Neural crest cell (in vitro differentiated cells): Measurements from ENCODE around the gene KCNQ1OT1. TPM values are rescaled to one million over a fixed set of nuclear protein-coding genes. Genes with fewer than 3 reads are reported as not detected.

Experiments used
- DNase-seq: peaks from one replicate; pipeline ENCODE4 v3.0.0; 2021; ENCODE audit warnings: low read depth, mixed read lengths, low spot score
- H3K27ac Mint-ChIP-seq: one replicate; pipeline ENCODE4 v1.8.0; 2021; ENCODE audit warnings: mild to moderate bottlenecking, mixed read lengths; ENCODE audit not compliant: unreplicated experiment
- H3K27me3 Mint-ChIP-seq: 2 replicates; pipeline ENCODE4 v1.8.0; 2021; ENCODE audit warnings: low read depth, mild to moderate bottlenecking, mixed read lengths
- H3K36me3 Mint-ChIP-seq: 2 replicates; pipeline ENCODE4 v1.8.0; 2021; ENCODE audit warnings: low read depth, mild to moderate bottlenecking, mixed read lengths
- H3K4me1 Mint-ChIP-seq: 2 replicates; pipeline ENCODE4 v1.8.0; 2021; ENCODE audit warnings: mixed read lengths
- H3K4me3 Mint-ChIP-seq: one replicate; pipeline ENCODE4 v1.8.0; 2021; ENCODE audit warnings: mild to moderate bottlenecking, mixed read lengths
- H3K9me3 Mint-ChIP-seq: 2 replicates; pipeline ENCODE4 v1.8.0; 2021; ENCODE audit warnings: mixed read lengths
- total RNA-seq: library from RNA; stranded (reverse); gene quantifications from 2 replicates; pipeline ENCODE4 v1.2.1, GENCODE V29; 2021
- TF ChIP-seq, protein P1 (sequence below): fragments of 200-600 bp; sonication (generic); conservative IDR thresholded peaks from 2 replicates; pipeline ENCODE4 v1.5.0; 2021; ENCODE audit warnings: antibody characterized with exemption, mild to moderate bottlenecking

Gene KCNQ1OT1
- total RNA-seq, 1 donor from 2014 or later, result 2.3 TPM

DNA sequence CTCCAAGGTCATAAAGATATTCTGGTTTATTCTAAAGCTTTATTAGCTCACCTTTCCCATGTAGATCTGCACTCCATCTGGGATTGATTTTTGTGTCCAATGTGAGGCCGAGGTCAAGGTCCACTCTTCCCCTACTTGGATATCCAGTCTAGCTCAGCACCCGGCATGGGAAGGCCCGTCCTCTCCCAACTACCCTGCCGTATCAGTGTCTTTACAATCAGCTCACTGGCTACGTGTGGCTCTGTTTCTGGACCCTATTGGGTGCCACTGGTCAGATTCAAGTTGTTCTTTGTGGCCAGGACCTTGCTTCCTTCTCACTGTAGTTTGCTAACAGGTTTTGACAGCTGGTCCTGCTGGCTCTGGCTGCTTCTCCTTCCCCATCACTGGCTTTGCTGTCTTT is 30.9 kb downstream of the KCNQ1OT1 start:
- Mint-ChIP-seq H3K27ac (no peak overlapping the region), H3K36me3 (no peaks in the 10 kb centered on the region), H3K9me3 (no peaks in the 10 kb centered on the region), H3K4me3 (no peak overlapping the region), H3K27me3 (no peaks in the 10 kb centered on the region), H3K4me1 (peaks cover 14% of the 10 kb centered on the region)
- TF ChIP-seq, protein P1, sequence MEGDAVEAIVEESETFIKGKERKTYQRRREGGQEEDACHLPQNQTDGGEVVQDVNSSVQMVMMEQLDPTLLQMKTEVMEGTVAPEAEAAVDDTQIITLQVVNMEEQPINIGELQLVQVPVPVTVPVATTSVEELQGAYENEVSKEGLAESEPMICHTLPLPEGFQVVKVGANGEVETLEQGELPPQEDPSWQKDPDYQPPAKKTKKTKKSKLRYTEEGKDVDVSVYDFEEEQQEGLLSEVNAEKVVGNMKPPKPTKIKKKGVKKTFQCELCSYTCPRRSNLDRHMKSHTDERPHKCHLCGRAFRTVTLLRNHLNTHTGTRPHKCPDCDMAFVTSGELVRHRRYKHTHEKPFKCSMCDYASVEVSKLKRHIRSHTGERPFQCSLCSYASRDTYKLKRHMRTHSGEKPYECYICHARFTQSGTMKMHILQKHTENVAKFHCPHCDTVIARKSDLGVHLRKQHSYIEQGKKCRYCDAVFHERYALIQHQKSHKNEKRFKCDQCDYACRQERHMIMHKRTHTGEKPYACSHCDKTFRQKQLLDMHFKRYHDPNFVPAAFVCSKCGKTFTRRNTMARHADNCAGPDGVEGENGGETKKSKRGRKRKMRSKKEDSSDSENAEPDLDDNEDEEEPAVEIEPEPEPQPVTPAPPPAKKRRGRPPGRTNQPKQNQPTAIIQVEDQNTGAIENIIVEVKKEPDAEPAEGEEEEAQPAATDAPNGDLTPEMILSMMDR, result no peak
- no peak for DNase-seq

GRCh38 chr11:2667940-2668339 is 31.9 kb downstream of the KCNQ1OT1 start:
- Mint-ChIP-seq H3K27me3 (no peaks in the 10 kb centered on the region), H3K27ac (no peak overlapping the region), H3K36me3 (peaks cover 3% of the 10 kb centered on the region), H3K4me1 (peaks cover 10% of the 10 kb centered on the region), H3K4me3 (no peak overlapping the region), H3K9me3 (no peaks in the 10 kb centered on the region)
- TF ChIP-seq, protein P1, result no peak
- DNase-seq, result no peak

GRCh38 chr11:2666828-2667570 is 32.8 kb downstream of the KCNQ1OT1 start:
- Mint-ChIP-seq H3K4me3 (no peak overlapping the region), H3K9me3 (no peaks in the 10 kb centered on the region), H3K4me1 (peaks cover 16% of the 10 kb centered on the region), H3K27me3 (no peaks in the 10 kb centered on the region), H3K27ac (no peak overlapping the region), H3K36me3 (peaks cover 8% of the 10 kb centered on the region)
- DNase-seq, result no peak
- TF ChIP-seq, protein P1, result no peak

DNA sequence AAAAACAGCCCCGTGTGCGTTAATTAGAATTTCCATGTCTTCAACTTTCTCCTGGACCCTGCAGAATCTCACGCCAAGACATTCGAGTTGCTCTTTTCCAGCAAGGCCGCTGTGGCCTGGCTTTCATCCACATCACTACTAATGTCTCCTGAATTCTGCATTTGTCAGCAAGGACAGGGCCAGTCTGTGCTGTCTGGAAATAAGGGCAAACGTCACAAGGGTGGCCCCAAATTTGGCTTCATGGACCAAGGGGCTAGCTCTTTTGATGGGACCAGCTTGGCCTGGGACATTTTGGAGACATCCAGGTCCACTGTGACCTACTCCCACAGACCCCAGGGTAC is 33.4 kb downstream of the KCNQ1OT1 start:
- no peaks in the 10 kb centered on the region for H3K9me3 Mint-ChIP-seq
- H3K4me3 Mint-ChIP-seq, result no peak overlapping the region
- peaks cover 10% of the 10 kb centered on the region for H3K36me3 Mint-ChIP-seq
- no peaks in the 10 kb centered on the region for H3K27me3 Mint-ChIP-seq
- peaks cover 16% of the 10 kb centered on the region for H3K4me1 Mint-ChIP-seq
- DNase-seq, result no peak
- TF ChIP-seq, protein P1, result no peak
- H3K27ac Mint-ChIP-seq, result no peak overlapping the region

DNA sequence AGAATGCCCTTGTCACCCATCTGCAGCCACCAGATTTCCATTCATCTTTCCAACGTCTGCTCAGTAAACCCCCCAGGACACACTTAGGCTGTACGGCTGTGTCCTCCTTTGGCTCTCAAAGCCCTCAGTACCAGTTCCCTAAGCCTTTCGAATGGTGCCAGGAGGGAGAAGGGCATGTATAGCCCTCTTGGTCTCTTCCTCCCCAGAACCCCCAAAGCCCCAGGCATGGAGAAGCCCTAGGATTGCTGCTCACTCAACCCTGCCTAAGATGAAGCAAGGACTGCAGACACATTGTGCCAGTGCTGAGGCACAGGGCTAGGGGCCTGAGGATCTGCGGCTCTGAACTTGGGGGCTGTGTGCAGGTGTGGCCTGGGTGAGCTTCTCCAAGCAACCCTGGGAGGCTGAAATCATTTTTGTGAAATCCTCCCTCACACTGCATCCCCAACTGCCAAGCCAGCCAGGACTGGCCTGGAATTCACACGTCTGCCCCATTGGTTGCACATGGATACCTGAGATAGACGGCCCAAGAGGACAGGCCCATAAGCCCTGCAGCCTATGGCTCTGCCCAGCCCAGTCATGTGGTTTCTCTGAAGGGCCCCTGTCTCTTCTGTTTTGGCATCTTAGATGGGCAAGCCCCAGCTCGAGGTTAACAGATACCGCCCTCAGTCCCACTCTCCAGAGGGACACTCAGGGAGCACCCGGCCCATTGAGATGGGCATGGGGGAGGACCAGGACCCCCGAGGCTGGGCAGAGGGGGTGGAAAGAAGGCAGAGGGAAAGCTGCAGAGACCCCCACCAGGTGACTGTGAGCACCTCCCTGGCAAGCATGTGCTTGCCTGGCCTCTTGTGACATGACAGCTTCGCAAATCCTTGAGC is 34.0 kb downstream of the KCNQ1OT1 start:
- Mint-ChIP-seq H3K9me3 (peaks cover 5% of the 10 kb centered on the region), H3K4me1 (peaks cover 16% of the 10 kb centered on the region), H3K36me3 (peaks cover 15% of the 10 kb centered on the region), H3K27me3 (no peaks in the 10 kb centered on the region), H3K4me3 (peak overlapping the region; percentile 38), H3K27ac (no peak overlapping the region)
- TF ChIP-seq, protein P1, result no peak
- no peak for DNase-seq
